Stimulated activated CD8-positive, alpha-beta memory T cell treated with anti-CD3 and anti-CD28 coated beads, Interleukin-7, amount 100 ng/mL, for 1 hour (primary cell): Measurements from ENCODE around the gene C1orf53.
"Not testable (repeated sequence)": the region's sequence is repeated elsewhere in the genome, so short reads cannot be mapped to it uniquely, and the experiment has no call there.

ENCODE experiments used
- DNase-seq, 2 donors: peaks; one replicate each; pipeline ENCODE4 v3.0.0-alpha.2; 2020; ENCODE audit warnings: low read depth in 2 of 2

C1orf53 gene

DNA sequence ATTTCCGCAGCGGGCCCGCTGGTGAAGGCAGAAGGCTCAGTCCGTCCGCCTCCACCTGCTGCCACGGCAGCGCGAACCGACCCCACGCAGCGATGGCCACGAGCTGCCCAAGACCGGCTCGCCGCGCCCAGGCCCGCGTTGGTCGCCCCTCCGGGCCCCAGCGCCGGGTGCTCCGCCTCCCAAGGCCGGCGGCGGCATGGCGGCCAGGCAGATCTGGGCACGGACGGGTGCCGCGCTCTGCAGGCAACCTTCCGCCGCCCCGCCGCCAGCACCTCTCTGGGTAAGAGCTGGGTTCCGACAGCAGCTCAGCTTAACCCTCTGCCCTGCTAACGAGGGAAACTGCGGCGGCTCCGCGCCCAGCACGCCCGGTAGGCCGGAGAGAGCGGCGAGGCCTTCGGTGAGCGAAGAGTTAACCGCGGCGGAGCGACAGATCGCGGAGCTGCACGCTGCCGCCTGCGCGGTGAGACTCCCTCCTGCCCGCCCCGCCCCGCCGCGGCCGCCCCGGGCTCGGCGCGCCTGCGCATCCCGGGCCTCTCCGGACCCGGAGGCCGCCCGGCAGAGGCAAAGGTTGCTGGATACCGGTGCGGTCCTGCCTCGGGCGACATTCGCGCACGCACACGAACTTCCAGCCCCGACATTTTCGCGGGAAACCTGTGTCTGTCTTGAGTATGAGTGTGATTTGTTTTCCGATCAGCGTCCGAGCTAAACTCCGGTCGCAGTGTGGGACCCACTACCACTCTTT lies at the start of gene C1orf53:
C1orf53 (plus strand) TSS at position 177 of the 742 bp plus-strand sequence; CDS start at position 197, 20 bp downstream.
- peak; percentile 55 to 57 for DNase-seq

DNA sequence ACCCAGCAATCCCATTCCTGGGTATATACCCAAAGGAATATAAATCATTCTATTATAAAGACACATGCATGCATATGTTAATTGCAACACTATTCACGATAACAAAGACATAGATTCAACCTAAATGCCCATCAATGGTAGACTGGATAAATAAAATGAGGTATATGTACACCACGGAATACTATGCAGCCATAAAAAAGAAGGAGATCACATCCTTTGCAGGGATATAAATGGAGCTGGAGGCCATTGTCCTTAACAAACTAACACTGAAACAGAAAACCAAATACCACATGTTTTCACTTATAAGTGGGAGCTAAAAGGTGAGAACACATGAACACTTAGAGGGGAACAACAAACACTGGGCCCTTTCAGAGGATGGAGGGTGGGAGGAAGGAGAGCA lies 46.7 kb upstream of the C1orf53 start:
- not testable (repeated sequence) for DNase-seq

DNA sequence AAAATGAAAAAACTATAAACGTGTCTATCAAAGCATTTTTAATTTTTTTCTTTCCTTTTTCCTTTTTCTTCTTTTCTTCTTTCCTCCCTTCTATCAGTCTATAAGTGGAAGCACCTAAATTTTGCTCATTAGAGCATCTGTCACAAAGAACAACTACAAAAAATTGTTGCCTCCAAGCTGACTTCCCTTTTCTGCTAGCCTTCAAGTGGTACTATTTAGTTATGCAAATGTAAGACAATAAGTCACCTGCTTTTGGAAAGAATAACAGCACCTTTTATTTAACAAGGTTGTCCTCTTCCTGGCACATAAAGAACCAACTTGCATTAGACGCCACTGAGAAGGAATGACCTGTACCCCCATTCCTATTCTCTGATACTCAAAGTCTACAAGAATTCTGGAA lies 45.0 kb upstream of the C1orf53 start:
- DNase-seq = no peak

DNA sequence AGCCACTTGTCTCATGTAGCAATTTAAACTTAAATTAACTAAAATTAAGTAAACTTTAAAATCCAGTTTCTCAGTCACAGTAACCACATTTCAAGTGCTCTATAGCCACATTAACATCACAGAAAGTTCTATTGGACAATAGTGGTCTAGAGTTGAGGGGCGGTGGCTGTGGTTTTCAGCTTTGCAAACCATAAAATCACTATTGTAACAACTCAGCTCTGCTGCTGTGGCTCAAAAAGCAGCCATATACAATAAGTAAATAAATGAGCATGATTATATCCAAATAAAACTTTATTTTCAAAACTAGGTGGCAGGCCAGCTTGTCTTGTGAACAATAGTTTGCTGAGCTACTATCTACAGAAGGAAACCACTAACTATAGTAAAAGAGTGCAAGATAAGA lies 43.4 kb upstream of the C1orf53 start:
- no peak for DNase-seq

DNA sequence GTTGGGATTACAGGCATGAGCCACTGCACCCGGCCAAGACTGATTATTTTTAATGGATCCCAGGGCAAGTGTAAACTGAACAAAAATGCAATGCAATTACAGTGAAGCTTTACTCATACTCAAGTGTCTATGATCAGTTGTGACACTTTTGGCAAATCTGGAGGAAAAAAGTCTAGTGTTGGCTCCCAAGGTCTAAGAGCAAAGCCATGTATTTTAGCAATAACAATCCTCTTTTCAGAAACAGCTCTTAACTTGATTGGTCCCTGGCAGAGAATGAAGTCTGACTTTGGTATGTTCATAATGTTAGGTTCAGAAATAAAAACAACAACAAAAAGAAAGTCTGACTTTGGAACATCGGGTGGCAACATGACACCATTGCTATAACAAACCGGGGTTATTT lies 40.2 kb upstream of the C1orf53 start:
- no peak for DNase-seq

DNA sequence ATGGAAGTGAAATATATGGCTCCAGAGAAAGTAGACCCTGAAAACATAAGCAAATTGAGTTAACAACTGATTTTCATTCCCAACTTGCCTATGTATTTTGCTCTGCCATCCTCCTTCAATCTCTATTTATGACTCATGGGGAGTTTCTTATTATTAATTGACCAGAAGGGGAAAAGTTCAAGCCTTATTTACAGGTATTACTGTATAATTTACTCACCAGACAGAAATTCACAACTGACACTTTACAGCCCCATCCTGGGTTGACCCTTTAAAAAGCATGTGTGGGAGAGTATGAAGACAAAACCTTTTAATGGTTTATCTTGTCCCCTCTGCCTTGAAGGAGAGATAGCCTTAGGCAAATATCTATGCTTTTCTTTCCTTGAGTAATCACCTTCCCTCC lies 39.8 kb upstream of the C1orf53 start:
- DNase-seq = no peak

DNA sequence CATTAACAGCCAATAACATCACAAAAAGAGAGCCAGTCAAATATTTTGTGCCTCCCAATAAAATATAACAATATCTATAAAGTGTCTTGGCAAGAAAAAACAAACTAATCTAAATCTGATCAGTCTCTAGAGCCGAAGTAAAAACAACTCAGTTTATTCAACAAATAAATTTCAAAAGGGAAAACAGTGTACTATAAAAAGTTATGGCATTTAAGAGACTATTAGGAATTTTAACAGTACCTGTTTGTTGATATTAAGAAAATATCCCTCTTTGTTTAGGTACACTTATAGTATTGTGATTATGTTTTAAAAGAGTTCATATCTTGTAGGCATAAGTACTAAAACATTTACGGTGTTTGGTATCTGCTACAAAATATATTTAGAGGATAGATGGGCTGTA lies 36.6 kb upstream of the C1orf53 start:
- DNase-seq = no peak

DNA sequence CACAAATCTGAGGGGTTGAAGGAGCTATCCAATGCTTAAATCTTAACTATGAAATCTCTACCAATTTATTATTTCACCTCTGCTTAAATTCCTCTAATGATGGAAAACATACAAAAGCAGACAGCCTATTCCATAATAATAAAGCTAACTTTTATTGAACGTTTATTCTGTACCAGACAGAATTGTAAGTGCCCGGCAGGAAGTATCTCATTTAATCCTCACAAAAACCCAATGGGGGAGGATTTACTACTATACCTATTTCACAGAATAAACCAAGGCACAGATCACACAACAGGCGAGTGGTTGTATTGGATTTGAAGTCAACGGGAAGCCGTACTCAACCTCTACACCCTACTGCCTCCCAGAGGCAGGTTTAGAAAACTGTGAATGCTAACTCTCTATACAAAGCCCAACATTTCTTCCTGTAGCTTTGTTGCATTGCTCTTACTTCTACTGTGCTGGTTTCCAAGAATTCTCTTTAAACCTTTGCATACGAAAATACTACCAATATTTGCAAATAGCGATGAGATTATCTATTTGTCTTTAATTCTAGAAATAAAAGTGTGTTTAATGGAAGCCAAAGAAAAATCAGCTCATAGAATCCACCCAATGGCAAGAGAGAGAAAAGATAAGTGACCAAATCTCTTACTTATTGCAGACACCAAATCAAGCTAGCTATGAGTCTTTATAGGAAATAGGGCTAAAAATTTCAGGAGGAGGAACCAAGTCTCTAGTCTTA lies 33.5 kb upstream of the C1orf53 start:
- peak in 1 of 2 donors; percentile 5 for DNase-seq

DNA sequence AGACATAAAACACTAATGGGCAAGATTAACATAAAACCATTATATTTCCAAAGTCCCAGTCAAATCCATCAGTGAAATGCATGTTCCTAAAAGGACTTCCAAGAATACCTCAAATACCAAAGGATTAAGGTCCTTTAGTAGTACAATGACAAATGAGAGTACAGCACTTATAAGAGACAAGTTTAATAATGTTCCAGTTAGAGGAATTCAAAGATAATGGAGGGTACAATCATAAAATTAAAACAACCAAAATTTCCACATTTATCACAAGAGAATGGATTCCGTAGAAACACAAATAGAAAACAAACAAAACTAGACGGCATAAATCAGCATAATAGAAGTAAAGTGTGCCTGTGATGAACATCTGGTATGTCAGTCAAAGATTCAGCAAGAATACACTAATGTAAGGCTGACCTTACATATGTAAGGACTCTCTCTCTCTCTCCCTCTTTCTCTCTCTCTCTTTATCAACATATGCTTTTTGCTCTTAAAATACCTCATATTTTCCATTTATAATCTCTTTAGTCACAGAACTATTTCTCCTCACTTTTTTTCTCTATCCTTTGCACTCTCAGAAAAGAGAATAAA lies 32.8 kb upstream of the C1orf53 start:
- no peak for DNase-seq

DNA sequence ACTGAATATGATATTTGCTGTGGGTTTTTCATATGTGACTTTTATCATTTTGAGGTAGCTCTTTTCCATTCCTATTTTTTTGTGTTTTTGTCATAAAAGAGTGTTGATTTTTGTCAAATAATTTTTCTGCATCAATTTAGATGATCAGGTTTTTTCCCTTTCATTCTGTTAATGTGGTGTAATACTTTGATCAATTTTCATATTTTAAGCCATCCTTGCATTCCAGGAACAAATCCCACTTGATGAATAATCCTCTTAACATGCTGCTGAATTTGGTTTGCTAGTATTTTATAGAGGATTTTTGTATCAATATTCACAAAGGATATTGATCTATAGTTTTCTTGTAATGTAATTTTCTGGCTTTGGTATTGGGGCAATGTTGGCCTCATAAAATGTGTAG lies 25.5 kb upstream of the C1orf53 start:
- DNase-seq = no peak

DNA sequence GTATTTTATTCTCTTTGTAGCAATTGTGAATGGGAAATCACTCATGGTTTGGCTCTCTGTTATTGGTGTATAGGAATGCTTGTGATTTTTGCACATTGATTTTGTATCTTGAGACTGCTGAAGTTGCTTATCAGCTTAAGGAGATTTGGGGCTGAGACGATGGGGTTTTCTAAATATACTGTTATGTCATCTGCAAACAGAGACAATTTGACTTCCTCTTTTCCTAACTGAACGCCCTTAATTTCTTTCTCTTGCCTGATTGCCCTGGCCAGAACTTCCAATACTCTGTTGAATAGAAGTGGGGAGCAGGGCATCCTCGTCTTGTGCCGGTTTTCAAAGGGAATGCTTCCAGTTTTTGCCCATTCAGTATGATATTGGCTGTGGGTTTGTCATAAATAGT lies 22.0 kb upstream of the C1orf53 start:
- DNase-seq = not testable (repeated sequence)

DNA sequence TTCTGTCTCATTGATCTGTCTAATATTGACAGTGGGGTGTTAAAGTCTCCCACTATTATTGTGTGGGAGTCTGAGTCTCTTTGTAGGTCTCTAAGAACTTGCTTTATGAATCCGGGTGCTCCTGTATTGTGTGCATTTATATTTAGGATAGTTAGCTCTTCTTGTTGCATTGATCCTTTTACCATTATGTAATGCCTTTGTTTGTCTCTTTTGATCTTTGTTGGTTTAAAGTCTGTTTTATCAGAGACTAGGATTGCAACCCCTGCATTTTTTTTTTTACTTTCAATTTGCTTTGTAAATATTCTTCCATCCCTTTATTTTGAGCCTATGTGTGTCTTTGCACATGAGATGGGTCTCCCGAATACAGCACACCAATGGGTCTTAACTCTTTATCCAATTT lies 20.2 kb upstream of the C1orf53 start:
- not testable (repeated sequence) for DNase-seq

DNA sequence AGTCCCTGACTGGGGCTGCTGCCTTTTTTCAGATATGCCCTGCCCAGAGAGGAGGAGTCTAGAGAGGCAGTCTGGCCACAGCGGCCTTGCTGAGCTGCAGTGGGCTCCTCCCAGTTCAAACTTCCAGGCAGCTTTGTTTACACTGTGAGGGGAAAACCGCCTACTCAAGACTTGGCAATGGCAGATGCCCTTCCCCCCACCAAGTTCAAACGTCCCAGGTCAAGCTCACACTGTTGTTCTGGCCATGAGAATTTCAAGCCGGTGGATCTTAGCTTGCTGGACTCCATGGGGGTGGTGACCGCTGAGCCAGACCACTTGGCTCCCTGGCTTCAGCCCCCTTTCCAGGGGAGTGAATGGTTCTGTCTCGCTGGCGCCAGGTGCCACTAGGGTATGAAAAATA lies 18.3 kb upstream of the C1orf53 start:
- DNase-seq = no peak

DNA sequence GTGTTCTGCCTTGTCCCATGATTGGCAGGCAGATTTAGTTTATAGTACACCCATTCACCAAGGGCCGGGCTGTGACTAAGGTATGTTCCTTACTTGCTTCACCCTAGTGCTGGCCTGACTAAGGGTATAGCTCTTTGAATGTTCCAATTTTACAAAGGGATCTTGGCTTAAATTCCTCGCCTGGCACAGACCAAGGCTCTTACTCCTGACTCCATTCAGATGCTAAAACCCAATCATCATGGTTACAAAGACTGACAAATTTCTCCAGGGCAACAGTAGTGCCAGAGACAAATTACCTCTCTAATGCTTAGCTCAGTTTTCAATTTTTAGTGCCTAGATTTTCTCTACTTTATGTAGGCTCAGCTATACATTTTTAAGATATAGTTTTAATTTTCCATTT lies 11.5 kb upstream of the C1orf53 start:
- DNase-seq = no peak

DNA sequence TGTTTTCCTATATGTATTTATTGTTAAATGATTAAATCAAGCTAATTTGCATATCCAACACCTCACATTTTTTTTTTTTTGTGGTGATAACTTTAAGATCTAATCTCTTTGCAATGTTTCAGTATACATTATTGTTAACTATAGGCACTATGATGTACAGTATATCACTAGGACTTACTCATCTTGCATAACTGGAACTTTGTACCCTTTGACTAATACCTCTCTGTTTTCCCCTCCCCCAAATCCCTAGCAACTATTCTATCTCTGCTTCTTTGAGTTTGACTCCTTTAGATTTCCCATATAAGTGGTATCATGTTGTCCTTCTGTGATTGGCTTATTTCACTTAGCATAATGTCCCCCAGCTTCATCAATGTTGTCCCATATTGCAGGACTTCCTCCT lies 9.7 kb upstream of the C1orf53 start:
- DNase-seq = no peak

DNA sequence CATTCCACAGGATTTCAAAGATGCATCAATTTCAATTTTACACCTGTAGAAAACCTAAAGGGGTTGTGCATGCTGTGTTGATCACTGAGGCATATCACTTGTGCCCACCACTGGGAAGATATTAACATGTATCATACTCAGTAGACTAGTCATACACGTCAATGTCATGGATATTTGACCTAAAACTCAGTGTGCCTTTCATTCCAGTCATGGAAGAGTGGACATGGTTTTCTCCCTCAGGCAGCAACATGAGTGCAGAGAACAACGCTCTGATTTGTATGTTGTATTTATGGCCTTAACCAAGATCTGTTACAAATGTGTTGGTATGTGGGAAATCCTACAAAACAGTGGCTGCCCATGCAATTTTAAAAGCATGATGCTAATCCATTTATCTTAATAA lies 6.1 kb upstream of the C1orf53 start:
- no peak for DNase-seq

DNA sequence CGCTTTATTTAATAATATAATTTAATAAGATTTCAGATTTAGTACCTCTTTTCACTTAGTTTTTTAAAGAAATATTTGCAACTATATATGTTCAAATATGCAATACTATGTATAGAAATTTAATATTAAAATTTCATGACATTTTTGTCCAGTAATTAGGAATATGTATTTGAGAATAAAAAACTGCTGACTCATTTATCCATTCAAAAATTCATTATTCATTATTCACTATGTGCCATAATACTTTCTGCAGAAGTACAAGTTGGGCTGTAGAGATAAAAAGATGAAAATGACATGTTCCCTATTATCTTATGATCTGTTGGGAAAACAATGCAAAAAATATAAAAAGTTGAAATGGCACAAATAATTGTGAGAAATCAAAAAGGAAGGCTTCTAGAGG lies 3.4 kb upstream of the C1orf53 start:
- no peak for DNase-seq

DNA sequence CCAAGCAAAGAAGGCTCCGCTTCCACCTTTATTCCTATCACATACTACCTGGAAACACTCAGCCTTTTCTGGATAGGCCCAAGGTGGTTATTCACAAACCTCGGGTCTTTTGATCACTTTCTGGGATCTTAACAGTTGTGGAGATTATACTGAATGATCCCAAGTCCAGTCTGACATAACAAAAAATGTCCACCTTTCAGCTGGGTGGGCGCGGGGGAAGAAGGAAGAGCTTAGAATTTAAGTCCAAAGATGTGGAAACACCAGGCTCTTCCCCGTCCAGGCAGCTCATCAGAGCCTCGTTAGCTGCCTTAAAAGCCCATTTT lies 338 bp upstream of the C1orf53 start:
- DNase-seq = no peak

DNA sequence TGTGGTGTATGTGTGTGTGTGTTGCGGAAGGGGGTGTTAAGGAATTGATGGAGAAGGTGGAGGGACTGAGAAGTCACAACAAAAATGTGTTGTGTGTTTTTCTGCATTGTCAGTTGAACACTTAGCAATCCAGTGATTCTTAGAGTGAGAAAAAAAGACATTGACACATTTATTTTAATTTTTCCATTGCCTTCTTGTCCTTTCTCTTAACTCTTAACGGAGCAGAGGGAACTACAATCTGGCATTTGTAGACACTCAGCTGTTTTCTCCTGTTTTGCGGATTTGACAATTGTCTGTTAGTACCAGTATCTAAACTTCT lies 725 bp downstream of the C1orf53 start:
- DNase-seq = no peak

DNA sequence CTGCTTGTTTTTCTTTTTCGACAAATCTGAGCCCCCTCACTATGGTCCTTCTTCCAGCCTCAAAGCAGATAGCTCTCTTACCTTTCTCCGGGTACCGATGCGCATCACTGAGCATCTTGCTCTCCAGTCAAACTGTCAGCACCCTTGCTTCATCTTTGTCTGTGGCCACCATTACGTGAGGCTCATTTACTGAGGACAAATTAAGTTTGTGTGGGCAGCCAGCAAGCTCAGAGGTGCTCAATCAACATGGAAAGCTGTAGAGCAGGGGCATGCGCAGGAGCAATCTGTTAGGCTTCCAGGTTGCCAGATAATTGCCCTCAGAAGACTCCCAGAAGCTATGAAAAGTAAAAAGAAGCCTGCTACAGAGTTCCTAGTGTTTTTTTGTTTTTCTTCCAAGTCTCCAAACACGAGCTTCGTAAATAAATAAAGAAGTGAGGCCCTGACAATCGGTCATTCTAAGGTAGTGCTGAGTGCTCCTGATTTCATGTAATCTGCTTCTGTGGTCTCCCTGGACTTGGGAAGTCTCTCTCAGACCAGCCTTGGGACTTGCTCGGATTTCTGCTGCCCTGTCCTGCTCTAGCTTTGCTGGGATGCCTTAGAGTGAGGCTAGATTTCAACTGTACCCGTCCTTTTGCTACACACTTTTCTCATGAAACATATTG lies 1.8 kb downstream of the C1orf53 start:
- no peak for DNase-seq

DNA sequence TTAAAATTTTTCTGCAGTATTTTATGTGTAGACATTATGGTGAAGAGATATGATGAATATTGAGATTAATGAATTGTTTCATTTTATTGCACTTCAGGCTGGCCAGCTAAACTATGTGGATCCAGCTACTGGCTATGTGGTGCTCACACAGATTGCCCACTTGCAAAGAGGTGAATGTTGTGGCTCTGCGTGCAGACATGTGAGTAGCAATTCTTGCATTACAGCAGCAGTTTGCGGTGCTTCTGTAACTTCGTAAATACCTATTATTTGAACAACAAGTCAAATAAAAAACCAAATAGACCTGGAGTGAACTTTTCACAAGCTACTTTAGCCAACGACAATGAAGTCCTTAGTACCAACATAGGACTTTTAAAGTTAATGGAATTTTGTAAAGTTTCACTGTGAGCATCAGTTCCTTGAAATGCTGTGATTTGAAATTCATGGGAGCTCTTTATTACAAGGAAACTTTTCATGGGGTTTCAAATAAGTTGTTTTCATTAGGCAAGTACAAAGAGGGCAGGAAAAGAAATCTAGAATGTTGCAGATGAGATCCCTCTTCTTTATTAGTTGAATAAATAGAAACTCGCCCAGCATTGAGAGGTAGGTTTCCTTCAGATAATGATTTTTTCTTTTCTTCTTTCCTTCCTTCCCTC lies 3.4 kb downstream of the C1orf53 start:
- DNase-seq = no peak
